Heart right ventricle (tissue), 16 donors: ENCODE measurements around the gene LRRC15. TPM values are rescaled to one million over a fixed set of nuclear protein-coding genes. Genes with fewer than 3 reads are reported as not detected.

Experiments
- ATAC-seq, 8 donors: fragments of 200-7000 bp; cut with Tn5 transposase; one replicate each; pipeline ENCODE4 v1.9.1; 2020; ENCODE audit warnings: mild to moderate bottlenecking in 8 of 8, moderate library complexity in 8 of 8, moderate number of reproducible peaks in 1 of 8
- DNase-seq, 2 donors: peaks; one replicate each; pipeline ENCODE4 v3.0.0-alpha.2; 2020
- H3K27ac ChIP-seq, 10 donors: fragments of 200-600 bp; sonication (generic) in 2 of 10; one replicate each; pipeline versions ENCODE4 v1.5.0 to v1.8.0; 2020 to 2022; ENCODE audit warnings: mild to moderate bottlenecking in 3 of 10
- H3K27me3 ChIP-seq, 7 donors: fragments of 200-600 bp; one replicate each; pipeline ENCODE4 v1.8.0; 2021 to 2022; ENCODE audit warnings: mild to moderate bottlenecking in 2 of 7
- H3K36me3 ChIP-seq, 9 donors: fragments of 200-600 bp; sonication (generic) in 1 of 9; one replicate each; pipeline versions ENCODE4 v1.5.0 to v1.8.0; 2020 to 2022; ENCODE audit warnings: mild to moderate bottlenecking in 2 of 9
- H3K4me1 ChIP-seq, 9 donors: fragments of 200-600 bp; sonication (generic) in 1 of 9; one replicate each; pipeline versions ENCODE4 v1.5.0 to v1.8.0; 2020 to 2022; ENCODE audit warnings: mild to moderate bottlenecking in 4 of 9
- H3K4me3 ChIP-seq, 10 donors: fragments of 200-600 bp; sonication (generic) in 2 of 10; one replicate each; pipeline versions ENCODE4 v1.5.0 to v1.8.0; 2020 to 2022; ENCODE audit warnings: mild to moderate bottlenecking in 7 of 10, moderate library complexity in 2 of 10
- H3K9me3 ChIP-seq, 11 donors: fragments of 200-600 bp in 10 of 11; sonication (generic) in 2 of 11; one replicate each; pipeline versions ENCODE4 v1.5.0 to v1.8.0; 2013 to 2022; ENCODE audit warnings: mild to moderate bottlenecking in 2 of 11, control low read depth in 1 of 11, moderate library complexity in 1 of 11
- CTCF ChIP-seq, 9 donors: fragments of 200-600 bp; sonication (generic) in 2 of 9; IDR thresholded peaks; one replicate each; pipeline versions ENCODE4 v1.5.0 to v1.8.0; 2021 to 2022; ENCODE audit warnings: antibody characterized with exemption in 9 of 9, mild to moderate bottlenecking in 5 of 9, moderate library complexity in 1 of 9
- WGBS, 2 donors: extraction: QIAGEN DNeasy Blood & Tissue Kit; methylation state at CpG; one replicate each; pipeline ENCODE4 v1.1.7; 2013; ENCODE audit warnings: inconsistent platforms in 1 of 2; 5-methylcytosine and 5-hydroxymethylcytosine counted together
- intact Hi-C, 10 donors: fragments of 100-400 bp; cut with DNase I; formaldehyde crosslinking; loops; one replicate each; pipeline versions ENCODE4 v1.11.1 to v1.14.2; 2022
- polyA plus RNA-seq, 2 donors: library from polyadenylated mRNA; stranded (reverse); fragments of 200-250 nt; gene quantifications; one replicate each; pipeline ENCODE4 v1.2.3, GENCODE V29; 2013
- total RNA-seq, 10 donors: library from RNA; stranded (reverse); fragmentation: NEBNext Ultra II Directional in 3 of 10; extraction: Animal tissue kit (Norgen Biotek cat#: 25700) in 3 of 10; gene quantifications; one replicate each; pipeline versions ENCODE4 v1.2.1 to v1.2.4, GENCODE V29; 2021 to 2023
- donor health status: Arrhythmogenic right ventricular cardiomyopathy.
- donor health status: ischemic (EF 13 %, LVEDD 7.1; RV severe dilation, severe dysfunction).
- donor health status: healthy with polysubstance abuse.
- donor health status: DM: no; HTN: yes; CAD: no.
- donor health status: DM: no; HTN: no; CAD: no.
- donor health status: ischemic (EF 25% LVEDD 6.9; RV normal size, moderate dysfunction).
- donor health status: ischemic (EF 25% LVEDD 5.7; RV mildly dilated, moderate dysfunction).
- donor health status: healthy.
- donor health status: DM: yes; HTN: yes; CAD: no.
- donor health status: Ischemic cardiomyopathy.
- donor health status: ischemic (EF 35%, LVEDD 5.7; RV mildly dilated, moderate dysfunction).
- donor health status: nonischemic (EF 11% LVEDD 7.7; RV severe dilation, severe dysfunction).
- donor health status: DM: yes; HTN: yes; CAD: no.
- donor health status: PGD.
- donor health status: ischemic (EF 29% LVEDD 5.4; RV normal size, mild dysfunction).
- donor health status: nonischemic (EF 23%, LVEDD 6.1; RV moderate dilation, normal function).

LRRC15 gene
- total and polyA plus RNA-seq, 12 donors: 0.05 to 0.81 (median 0.21) TPM; not detected in 1

- intact Hi-C loops: loop anchor here (1.0 to 10.0 kb wide), 14 partner anchors 44 to 651 kb away; partner anchors contain the start of gene HES1 (in 4 of the 10)
- peak overlapping the region in 1 of 10 donors; percentile 48 for H3K27ac ChIP-seq
- TF ChIP-seq CTCF (IDR thresholded peaks at IDR 0.05): peak in 1 of 9 donors; percentile 20
- peaks cover 0 to 68% (median 58%) of the 10 kb centered on the region in 7 donors for H3K27me3 ChIP-seq
- DNase-seq (no peak), ATAC-seq (peak in 7 of 8 donors; percentile 18 to 41 (median 26))
- H3K9me3 ChIP-seq: peaks cover 0 to 20% (median 0%) of the 10 kb centered on the region in 11 donors
- peak overlapping the region in 8 of 10 donors; percentile 8 to 62 (median 53) for H3K4me3 ChIP-seq
- peaks cover 6 to 37% (median 25%) of the 10 kb centered on the region in 9 donors for H3K4me1 ChIP-seq
- no peaks in the 10 kb centered on the region for H3K36me3 ChIP-seq
- WGBS, 2 donors: 31 to 35% methylated on average over 17 of the region's 17 CpGs
Measured at GRCh38 chr3:194315965-194316361, 53.6 kb downstream of the LRRC15 start.

GRCh38 chr3:194315088-194315964 lies 54.2 kb downstream of the LRRC15 start:
- TF ChIP-seq CTCF (IDR thresholded peaks at IDR 0.05): peak; percentile 91 to 99 (median 97)
- Histone ChIP-seq H3K4me1 (peaks cover 6 to 37% (median 25%) of the 10 kb centered on the region in 9 donors), H3K27ac (peak overlapping the region in 6 of 10 donors; percentile 6 to 48 (median 34)), H3K36me3 (no peaks in the 10 kb centered on the region), H3K4me3 (peak overlapping the region in 9 of 10 donors; percentile 8 to 62 (median 52)), H3K9me3 (peaks cover 0 to 20% (median 0%) of the 10 kb centered on the region in 11 donors), H3K27me3 (peaks cover 0 to 67% (median 56%) of the 10 kb centered on the region in 7 donors)
- 3 to 4% methylated on average over 53 to 54 of the region's 54 CpGs for WGBS, 2 donors
- ATAC-seq: peak; percentile 84 to 92 (median 90)
- intact Hi-C loops: loop anchor here (1.0 to 10.0 kb wide), 14 partner anchors 43 to 651 kb away; partner anchors contain the start of gene HES1 (in 4 of the 10)
- DNase-seq: peak; percentile 85 to 89

GRCh38 chr3:194314388-194315068 lies 55.0 kb downstream of the LRRC15 start:
- WGBS, 2 donors: 80 to 90% methylated on average over 13 of the region's 13 CpGs
- no peak for TF ChIP-seq CTCF (IDR thresholded peaks at IDR 0.05)
- DNase-seq (no peak), ATAC-seq (peak in 1 of 8 donors; percentile 11)
- no peaks in the 10 kb centered on the region for H3K36me3 ChIP-seq
- H3K27me3 ChIP-seq: peaks cover 0 to 67% (median 48%) of the 10 kb centered on the region in 7 donors
- intact Hi-C loops: loop anchor here (1.0 to 10.0 kb wide), 16 partner anchors 42 to 650 kb away; partner anchors contain the start of gene HES1 (in 5 of the 10)
- peak overlapping the region in 3 of 10 donors; percentile 6 to 48 (median 43) for H3K27ac ChIP-seq
- peak overlapping the region in 2 of 10 donors; percentile 51 to 54 for H3K4me3 ChIP-seq
- H3K4me1 ChIP-seq: peaks cover 6 to 37% (median 25%) of the 10 kb centered on the region in 9 donors
- peaks cover 0 to 13% (median 0%) of the 10 kb centered on the region in 11 donors for H3K9me3 ChIP-seq
